Colonic mucosa (tissue), 4 donors: ENCODE measurements around the gene ACSF3. TPM values are rescaled to one million over a fixed set of nuclear protein-coding genes. Genes with fewer than 3 reads are reported as not detected.

ENCODE experiments used
- DNase-seq: peaks from one replicate; pipeline ENCODE4 v3.0.0-alpha.2; 2020
- H3K27ac ChIP-seq: fragments of 200-600 bp; one replicate; pipeline ENCODE4 v1.8.0; 2021
- H3K27me3 ChIP-seq: fragments of 200-600 bp; one replicate; pipeline ENCODE4 v1.8.0; 2021
- H3K36me3 ChIP-seq: fragments of 200-600 bp; one replicate; pipeline ENCODE4 v1.8.0; 2021
- H3K4me1 ChIP-seq: fragments of 200-600 bp; one replicate; pipeline ENCODE4 v1.8.0; 2021; ENCODE audit warnings: mild to moderate bottlenecking
- H3K4me3 ChIP-seq: fragments of 200-600 bp; one replicate; pipeline ENCODE4 v1.8.0; 2021
- H3K9ac ChIP-seq, 2 donors: one replicate each; pipeline ENCODE4 v1.7.0; 2013; ENCODE audit warnings: control low read depth in 2 of 2, low read depth in 2 of 2, low read length in 2 of 2
- H3K9me3 ChIP-seq: fragments of 200-600 bp; one replicate; pipeline ENCODE4 v1.8.0; 2021
- intact Hi-C: fragments of 100-400 bp; cut with DNase I; formaldehyde crosslinking; loops from one replicate; pipeline ENCODE4 v1.14.1; 2022
- total RNA-seq, 2 donors: library from RNA; stranded (reverse); fragmentation: NEBNext Ultra II Directional in 1 of 2; extraction: Animal tissue kit (Norgen Biotek cat#: 25700) in 1 of 2; gene quantifications; one replicate each; pipeline ENCODE4 v1.2.1, GENCODE V29; 2021
- TF ChIP-seq, protein P1 (sequence below): fragments of 200-600 bp; IDR thresholded peaks from one replicate; pipeline ENCODE4 v1.8.0; 2022; ENCODE audit warnings: antibody characterized with exemption, mild to moderate bottlenecking
- donor health status: healthy.
- donor health status: DM: no; HTN: no; CAD: no.
- donor health status: DM: no; HTN: no; CAD: no.

ACSF3 gene
- total RNA-seq, 2 donors from 2014 or later: 60.2 TPM

DNA sequence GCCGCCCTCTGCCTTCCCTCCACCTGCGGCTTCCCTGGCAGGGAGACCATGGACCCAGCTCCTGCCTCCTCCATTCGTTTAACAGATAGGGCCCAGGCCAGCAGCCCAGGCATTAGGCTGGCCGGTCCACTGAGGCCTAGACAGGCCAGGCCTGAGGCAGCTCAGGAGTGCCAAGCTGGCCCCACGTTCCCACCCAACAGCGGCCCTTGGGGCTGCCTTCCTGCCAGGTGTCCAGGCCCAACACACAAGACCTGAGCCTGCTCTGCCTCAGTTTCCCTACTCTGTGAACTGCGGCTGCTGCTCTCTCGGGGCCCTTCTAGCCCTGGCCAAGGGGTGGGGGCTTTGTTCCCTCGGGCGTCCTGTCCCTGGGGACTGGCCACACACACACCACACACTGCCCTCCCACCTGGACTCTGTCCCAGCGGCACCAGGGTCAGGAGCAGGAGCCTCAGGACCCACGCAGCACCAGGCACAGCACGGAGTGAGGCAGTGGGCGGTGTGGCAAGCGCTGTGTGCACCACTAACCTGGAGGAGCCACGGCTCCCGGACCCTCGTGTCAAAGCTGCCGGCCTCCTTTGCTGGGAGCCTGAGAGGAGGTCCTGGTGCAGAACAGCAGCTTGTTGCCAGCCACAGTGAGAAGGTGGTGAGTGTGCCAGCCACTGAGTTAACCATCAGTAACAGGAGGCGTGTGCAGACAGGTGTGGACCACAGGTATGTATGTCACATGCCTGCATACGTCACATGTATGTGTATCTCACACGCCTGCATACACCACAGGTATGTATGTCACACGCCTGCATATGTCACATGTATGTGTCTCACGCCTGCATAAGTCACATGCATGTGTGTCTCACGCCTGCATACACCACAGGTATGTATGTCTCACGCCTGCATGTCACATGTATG, 63.3 kb downstream of the ACSF3 start:
- Histone ChIP-seq H3K4me3 (no peak overlapping the region), H3K9me3 (no peaks in the 10 kb centered on the region), H3K27me3 (no peaks in the 10 kb centered on the region), H3K4me1 (no peaks in the 10 kb centered on the region), H3K36me3 (no peaks in the 10 kb centered on the region), H3K9ac (no peak overlapping the region), H3K27ac (no peak overlapping the region)
- TF ChIP-seq, protein P1, sequence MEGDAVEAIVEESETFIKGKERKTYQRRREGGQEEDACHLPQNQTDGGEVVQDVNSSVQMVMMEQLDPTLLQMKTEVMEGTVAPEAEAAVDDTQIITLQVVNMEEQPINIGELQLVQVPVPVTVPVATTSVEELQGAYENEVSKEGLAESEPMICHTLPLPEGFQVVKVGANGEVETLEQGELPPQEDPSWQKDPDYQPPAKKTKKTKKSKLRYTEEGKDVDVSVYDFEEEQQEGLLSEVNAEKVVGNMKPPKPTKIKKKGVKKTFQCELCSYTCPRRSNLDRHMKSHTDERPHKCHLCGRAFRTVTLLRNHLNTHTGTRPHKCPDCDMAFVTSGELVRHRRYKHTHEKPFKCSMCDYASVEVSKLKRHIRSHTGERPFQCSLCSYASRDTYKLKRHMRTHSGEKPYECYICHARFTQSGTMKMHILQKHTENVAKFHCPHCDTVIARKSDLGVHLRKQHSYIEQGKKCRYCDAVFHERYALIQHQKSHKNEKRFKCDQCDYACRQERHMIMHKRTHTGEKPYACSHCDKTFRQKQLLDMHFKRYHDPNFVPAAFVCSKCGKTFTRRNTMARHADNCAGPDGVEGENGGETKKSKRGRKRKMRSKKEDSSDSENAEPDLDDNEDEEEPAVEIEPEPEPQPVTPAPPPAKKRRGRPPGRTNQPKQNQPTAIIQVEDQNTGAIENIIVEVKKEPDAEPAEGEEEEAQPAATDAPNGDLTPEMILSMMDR: no peak
- intact Hi-C loops: no loop called here
- no peak for DNase-seq

DNA sequence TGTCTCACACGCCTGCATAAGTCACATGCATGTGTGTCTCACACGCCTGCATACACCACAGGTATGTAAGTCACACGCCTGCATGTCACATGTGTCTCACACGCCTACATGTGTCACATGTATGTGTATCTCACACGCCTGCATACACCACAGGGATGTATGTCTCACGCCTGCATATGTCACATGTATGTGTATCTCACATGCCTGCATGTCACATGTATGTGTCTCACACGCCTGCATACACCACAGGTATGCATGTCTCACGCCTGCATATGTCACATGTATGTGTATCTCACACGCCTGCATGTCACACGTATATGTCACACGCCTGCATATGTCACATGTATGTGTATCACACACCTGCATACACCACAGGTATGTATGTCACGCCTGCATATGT, 64.1 kb downstream of the ACSF3 start:
- Histone ChIP-seq H3K36me3 (no peaks in the 10 kb centered on the region), H3K9me3 (no peaks in the 10 kb centered on the region), H3K4me3 (no peak overlapping the region), H3K4me1 (no peaks in the 10 kb centered on the region), H3K9ac (no peak overlapping the region), H3K27ac (no peak overlapping the region), H3K27me3 (no peaks in the 10 kb centered on the region)
- intact Hi-C loops: no loop called here
- TF ChIP-seq, protein P1: no peak
- no peak for DNase-seq

DNA sequence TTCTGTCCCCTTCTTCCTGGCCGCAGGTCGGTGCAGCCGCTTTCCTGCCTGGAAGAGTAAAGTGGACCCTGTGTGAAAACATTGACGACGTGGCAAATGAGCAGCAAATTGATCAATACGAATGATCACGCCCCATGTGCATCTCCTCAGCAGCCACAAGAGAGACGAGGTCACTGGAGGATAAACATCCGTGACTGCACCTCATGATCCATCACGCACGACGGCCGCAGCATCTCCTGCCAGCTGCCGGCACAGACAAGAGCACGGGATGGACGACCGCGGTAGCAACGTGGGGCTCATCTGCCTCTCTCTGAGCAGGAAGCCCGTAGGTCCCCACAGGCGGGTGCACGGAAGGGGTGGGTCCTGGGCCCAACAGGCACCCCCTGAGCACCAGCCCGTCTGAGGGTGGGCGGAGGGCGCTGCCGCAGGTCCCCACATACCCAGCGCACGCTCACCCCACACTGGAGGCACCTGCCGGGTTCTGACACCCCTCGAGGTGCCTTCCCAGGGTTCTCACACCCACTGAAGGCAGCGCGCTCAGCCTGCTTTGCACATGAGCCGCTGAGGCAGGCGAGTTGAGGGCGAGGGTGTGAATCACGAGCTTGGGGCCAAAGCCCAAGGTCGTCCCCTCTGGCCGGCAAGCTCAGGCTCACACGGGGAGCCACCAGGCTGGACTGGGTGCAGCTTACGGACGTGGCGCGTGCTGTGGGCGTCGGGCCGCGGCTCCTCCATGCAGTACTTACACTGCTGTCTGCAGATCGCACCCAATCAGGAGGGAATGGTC, 65.6 kb downstream of the ACSF3 start:
- intact Hi-C loops: no loop called here
- no peak for DNase-seq
- no peak overlapping the region for H3K27ac ChIP-seq
- H3K9me3 ChIP-seq: no peaks in the 10 kb centered on the region
- no peak overlapping the region for H3K9ac ChIP-seq
- H3K36me3 ChIP-seq: no peaks in the 10 kb centered on the region
- no peaks in the 10 kb centered on the region for H3K4me1 ChIP-seq
- no peak overlapping the region for H3K4me3 ChIP-seq
- TF ChIP-seq, protein P1: no peak
- H3K27me3 ChIP-seq: no peaks in the 10 kb centered on the region

DNA sequence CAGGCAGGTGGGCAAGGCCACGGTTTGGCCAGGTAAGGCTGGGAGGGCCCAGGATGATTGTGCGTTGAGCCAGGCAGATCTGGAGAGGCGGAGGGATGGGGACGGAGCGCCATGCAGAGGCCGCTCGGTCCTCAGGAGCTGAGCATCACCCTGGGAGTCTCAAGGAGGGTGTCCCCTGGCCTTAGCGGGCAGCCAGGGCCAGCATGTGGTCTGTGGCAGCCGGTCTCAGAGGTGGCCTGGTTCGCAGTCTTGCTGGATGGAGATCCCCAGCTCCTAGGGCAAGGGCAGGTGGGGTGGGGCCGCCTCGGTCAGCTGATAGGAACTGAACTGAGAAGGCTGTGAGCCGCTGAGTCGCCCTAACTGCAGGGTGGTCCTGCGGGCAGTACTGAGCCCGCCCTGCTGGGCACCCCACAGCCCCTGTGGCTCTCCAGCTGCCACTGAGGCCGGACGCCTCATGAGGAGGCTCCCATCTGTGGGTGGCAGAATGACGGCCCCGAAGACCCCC, 66.2 kb downstream of the ACSF3 start:
- intact Hi-C loops: loop anchor here (10.0 kb wide), 2 partner anchors 105 to 415 kb away; no protein-coding TSS in a partner anchor
- no peak overlapping the region for H3K9ac ChIP-seq
- TF ChIP-seq, protein P1: no peak
- no peaks in the 10 kb centered on the region for H3K4me1 ChIP-seq
- H3K27ac ChIP-seq: no peak overlapping the region
- no peaks in the 10 kb centered on the region for H3K27me3 ChIP-seq
- H3K9me3 ChIP-seq: no peaks in the 10 kb centered on the region
- no peak for DNase-seq
- no peak overlapping the region for H3K4me3 ChIP-seq
- H3K36me3 ChIP-seq: no peaks in the 10 kb centered on the region

DNA sequence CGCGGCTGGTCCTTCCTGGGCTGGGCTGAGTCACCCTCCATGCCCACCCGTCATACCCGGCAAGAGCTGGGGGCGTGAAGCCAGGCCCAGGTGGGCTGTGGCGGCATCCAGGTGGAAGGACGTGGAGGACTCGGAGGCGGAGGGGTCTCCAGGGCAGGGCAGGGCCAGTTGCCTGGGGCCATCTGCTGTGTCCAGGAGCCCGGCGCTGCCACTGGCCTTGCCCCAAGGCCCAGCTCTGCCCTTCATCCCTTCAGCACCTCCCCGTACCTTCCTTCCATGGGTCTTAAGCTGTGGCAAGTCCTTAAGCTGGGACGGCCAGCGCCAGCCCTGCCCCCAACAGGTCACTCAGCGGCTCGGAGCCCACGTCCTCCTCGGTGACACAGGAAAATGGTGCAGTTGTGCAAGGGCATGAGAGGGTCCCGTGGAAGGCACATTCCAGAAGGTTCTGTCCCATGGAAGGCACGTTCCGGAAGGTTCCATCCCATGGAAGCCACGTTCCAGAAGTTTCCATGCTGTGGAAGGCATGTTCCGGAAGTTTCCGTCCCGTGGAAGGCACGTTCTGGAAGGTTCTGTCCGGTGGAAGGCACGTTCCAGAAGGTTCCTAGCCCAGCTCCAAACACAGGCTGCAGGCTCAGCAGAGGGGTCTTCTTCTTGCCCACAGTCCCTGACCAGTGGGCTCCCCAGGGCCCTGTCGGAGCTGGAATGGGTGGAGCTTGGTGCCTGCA, 67.5 kb downstream of the ACSF3 start:
- no peak overlapping the region for H3K9ac ChIP-seq
- no peak for DNase-seq
- no peaks in the 10 kb centered on the region for H3K4me1 ChIP-seq
- H3K9me3 ChIP-seq: no peaks in the 10 kb centered on the region
- H3K27ac ChIP-seq: no peak overlapping the region
- no peaks in the 10 kb centered on the region for H3K36me3 ChIP-seq
- H3K27me3 ChIP-seq: no peaks in the 10 kb centered on the region
- intact Hi-C loops: loop anchor here (10.0 kb wide), 2 partner anchors 106 to 416 kb away; no protein-coding TSS in a partner anchor
- H3K4me3 ChIP-seq: no peak overlapping the region
- TF ChIP-seq, protein P1: no peak
